Measurements from ENCODE around the gene PACRG. TPM values are rescaled to one million over a fixed set of nuclear protein-coding genes. Genes with fewer than 3 reads are reported as not detected.

Gene PACRG
- total and polyA plus RNA-seq, 2 of the 4 experiments (the other 2 are of a cell fraction): not detected

GRCh38 chr6:163320402-163320801 lies 592.6 kb downstream of the PACRG start:
- dilution Hi-C loops (cut with HindIII; ENCODE audit: low sequenced_read_pairs, unreplicated experiment): no loop called here

More at GRCh38 chr6:163320402-163320801, 592.6 kb downstream of the PACRG start:
- Histone ChIP-seq H3K23ac (ENCODE audit: low read depth, low read length) (no peak overlapping the region), H3K27me3 (ENCODE audit: control insufficient read depth, insufficient read depth, low read length) (no peaks in the 10 kb centered on the region), H4K91ac (ENCODE audit: insufficient read depth, low read depth, low read length) (no peak overlapping the region), H3K9me1 (ENCODE audit: insufficient read depth, low read length) (no peaks in the 10 kb centered on the region), H2AK5ac (ENCODE audit: low read depth, low read length) (no peak overlapping the region), H2AK9ac (replicated peaks; ENCODE audit: low read depth, low read length, poor library complexity) (no peak overlapping the region), H3K9ac (ENCODE audit: low read depth, low read length) (no peak overlapping the region), H3K79me1 (ENCODE audit: low read depth in 1 of 2, low read length in 2 of 2) (no peaks in the 10 kb centered on the region), H4K5ac (ENCODE audit: low read depth, low read length) (no peak overlapping the region), H3K36me3 (ENCODE audit: control insufficient read depth, insufficient read depth, low read length) (no peaks in the 10 kb centered on the region), H3K56ac (ENCODE audit: extremely low read depth, insufficient read depth, low read length) (no peak overlapping the region), H3K14ac (replicated peaks; ENCODE audit: low read depth, low read length) (no peak overlapping the region), H3K4me2 (ENCODE audit: low read depth, low read length) (no peak overlapping the region), H2BK15ac (ENCODE audit: low read depth, low read length) (no peak overlapping the region), H3K9me3 (ENCODE audit: control insufficient read depth, insufficient read depth, low read length) (peaks cover 6% of the 10 kb centered on the region; the same call in 1 of the 2 replicates), H2BK120ac (ENCODE audit: low read depth, low read length) (no peak overlapping the region), H4K8ac (ENCODE audit: low read depth in 2 of 2, low read length in 2 of 2) (no peak overlapping the region), H3K4ac (ENCODE audit: low read depth, low read length) (no peak overlapping the region), H3K4me1 (ENCODE audit: control insufficient read depth, insufficient read depth, low read length) (no peaks in the 10 kb centered on the region), H2BK5ac (ENCODE audit: low read depth, low read length, poor library complexity, severe bottlenecking) (no peak overlapping the region), H4K20me1 (ENCODE audit: insufficient read depth, low read length) (no peaks in the 10 kb centered on the region), H3K18ac (ENCODE audit: low read depth, low read length) (no peak overlapping the region), H3K27ac (ENCODE audit: insufficient read depth, low read length) (no peak overlapping the region), H2AFZ (replicated peaks; ENCODE audit: low read length, poor library complexity) (no peak overlapping the region), H2BK20ac (ENCODE audit: low read depth, low read length) (no peak overlapping the region), H3K4me3 (ENCODE audit: insufficient read depth, low read depth, low read length) (no peak overlapping the region)
- intact Hi-C loops (cut with micrococcal nuclease) (no loop called here), in situ Hi-C loops (cut with MboI; ENCODE audit: low sequenced_read_pairs) (no loop called here)
- no peak for ATAC-seq (ENCODE audit: low read depth)
- DNase-seq: no peak
- TF ChIP-seq MXI1 (IDR thresholded peaks at IDR 0.05; ENCODE audit: borderline replicate concordance, low read depth, low read length) (no peak), RCOR1 (IDR thresholded peaks at IDR 0.05; ENCODE audit: insufficient replicate concordance, low read length) (no peak), ELK1 (IDR thresholded peaks at IDR 0.05; ENCODE audit: borderline replicate concordance, low read depth, low read length) (no peak), MAZ (IDR thresholded peaks at IDR 0.05; ENCODE audit: borderline replicate concordance, low read depth, low read length) (no peak), RAD21 (IDR thresholded peaks at IDR 0.05; ENCODE audit: low read length) (no peak)
- BruUV-seq (replicated peaks): no TSS peak
- CTCF ChIA-PET: interaction anchor here (1.1 kb wide), 1 partner anchor 18 kb away, joined by 3 read pairs; no protein-coding TSS in a partner anchor
- POLR2A ChIA-PET (ENCODE audit: unreplicated experiment): no interaction called here
- WGBS, 2 experiments (ENCODE audit: extremely low coverage in 2 of 2, insufficient read length in 1 of 2): no CpG with 5 or more reads among the region's 3 CpGs
